Measurements from ENCODE around the gene RAPGEF6.
"Not testable (repeated sequence)": the region's sequence is repeated elsewhere in the genome, so short reads cannot be mapped to it uniquely, and the experiment has no call there.

RAPGEF6 gene

GRCh38 chr5:131634996-131635683, at the start of gene RAPGEF6:
Gene RAPGEF6, minus strand, starts transcription at chr5:131635229. Its CDS starts 199 bp downstream, at chr5:131635030.
- DNase-seq = peak; percentile 99

DNA sequence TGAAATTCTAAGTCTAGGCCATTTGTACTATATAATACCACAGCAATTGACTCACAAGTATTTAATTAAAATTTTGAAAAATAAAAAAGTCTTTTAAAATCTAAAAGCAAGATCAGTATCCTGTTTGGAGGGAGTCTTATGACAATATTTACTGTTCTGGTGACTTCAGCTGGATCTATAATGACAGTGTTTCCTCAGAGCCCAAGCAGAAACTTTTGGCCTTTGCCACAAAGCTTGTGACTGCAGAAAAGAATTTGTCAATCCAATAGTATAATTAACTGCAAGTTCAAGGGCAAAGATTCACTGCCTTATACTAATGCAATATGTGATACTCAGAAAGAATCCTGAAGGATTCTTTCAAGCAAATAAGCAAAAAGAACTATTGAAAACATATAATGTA, 49.6 kb upstream of the RAPGEF6 start:
- no peak for DNase-seq

DNA sequence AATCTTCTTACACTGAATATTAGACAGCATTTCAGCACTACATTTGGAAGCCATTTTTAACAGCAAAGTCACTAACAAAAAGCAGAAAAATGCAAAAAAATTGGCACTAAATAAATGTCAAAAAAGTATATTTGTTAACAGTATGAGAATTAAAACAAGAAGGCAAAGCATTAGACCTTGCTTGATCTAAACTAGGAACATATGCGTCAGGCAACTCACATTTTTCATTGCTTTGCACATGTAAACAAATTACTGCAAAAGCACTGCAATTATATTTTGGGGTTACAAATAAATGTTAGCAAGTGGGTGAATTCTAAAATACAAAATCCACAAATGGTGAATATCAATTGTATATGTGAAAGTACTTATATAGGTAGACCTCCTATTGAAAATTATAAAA, 49.0 kb upstream of the RAPGEF6 start:
- no peak for DNase-seq

GRCh38 chr5:131682826-131683225, 47.8 kb upstream of the RAPGEF6 start:
- no peak for DNase-seq

- DNase-seq = no peak
Observed at GRCh38 chr5:131682175-131682574, 47.1 kb upstream of the RAPGEF6 start.

- no peak for DNase-seq
Observed at GRCh38 chr5:131679911-131680310, 44.9 kb upstream of the RAPGEF6 start.

- not testable (repeated sequence) for DNase-seq
Observed at GRCh38 chr5:131678273-131678672, 43.2 kb upstream of the RAPGEF6 start.

DNA sequence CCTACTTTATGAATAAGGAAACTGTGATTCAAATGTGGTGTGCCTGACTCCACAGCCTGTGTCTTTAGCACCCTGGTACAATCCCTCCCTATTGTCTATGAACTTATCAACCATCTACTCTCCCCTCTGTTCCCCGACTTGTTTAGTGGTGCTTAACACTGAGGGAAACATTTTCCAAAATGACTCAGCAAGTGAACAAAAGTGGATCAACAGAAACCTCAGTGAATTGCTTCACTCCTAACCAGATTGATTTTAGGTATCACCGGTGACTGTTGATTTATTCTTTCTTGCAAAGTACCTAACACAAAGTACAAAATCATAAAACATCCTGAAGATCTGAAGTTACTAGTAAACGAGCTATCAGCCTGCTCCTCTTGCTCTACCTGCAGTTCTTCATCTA, 42.1 kb upstream of the RAPGEF6 start:
- DNase-seq = no peak

DNA sequence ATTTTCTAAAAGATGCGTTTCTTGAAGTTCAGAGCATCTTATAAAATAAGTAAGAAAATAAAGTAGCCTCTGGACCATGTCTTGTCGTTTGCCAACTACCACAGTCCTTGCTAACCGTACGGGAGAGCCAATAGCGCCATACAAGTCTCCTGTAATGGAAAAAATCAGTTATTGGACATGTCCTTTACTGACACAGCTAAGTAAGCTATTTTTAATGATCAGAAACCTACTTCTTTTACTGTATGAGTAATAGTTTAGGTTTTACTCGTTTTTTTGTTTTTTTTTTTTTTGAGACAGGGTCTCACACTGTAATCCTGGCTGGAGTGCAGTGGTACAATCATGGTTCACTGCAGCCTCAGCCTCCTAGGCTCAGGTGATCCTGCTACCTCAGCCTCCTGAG, 37.7 kb upstream of the RAPGEF6 start:
- no peak for DNase-seq

DNA sequence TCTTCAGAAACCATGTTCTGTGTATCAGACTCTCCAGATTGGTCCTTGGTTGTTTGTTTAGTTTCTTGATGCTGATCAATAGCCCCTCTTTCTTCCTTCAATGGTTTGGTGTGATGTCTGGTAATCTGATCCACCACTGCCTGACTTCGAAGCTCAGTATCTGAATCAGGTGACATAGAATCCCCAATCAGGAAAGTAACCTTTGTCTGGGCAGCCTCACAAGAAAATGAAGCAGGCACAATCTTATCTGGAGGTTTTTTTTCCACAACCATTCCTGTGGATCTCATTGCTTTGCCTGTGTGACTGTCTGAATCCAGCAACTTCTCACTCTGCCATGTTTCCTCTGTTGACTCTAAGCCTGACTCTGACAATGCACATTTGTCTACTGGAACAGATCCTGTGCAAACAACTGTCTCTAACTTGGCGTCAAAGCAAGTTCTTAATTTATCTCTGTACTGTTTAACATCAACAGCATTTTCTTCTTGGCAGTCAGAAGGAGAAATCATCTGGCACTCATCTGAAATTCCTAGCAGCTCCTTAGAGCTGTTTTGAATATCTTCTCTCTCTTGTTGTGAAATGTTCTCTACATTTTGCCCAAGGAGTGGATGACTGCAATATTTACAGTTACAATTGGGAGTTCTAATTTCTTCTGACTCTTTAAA, 37.1 kb upstream of the RAPGEF6 start:
- no peak for DNase-seq

GRCh38 chr5:131671409-131671808, 36.4 kb upstream of the RAPGEF6 start:
- no peak for DNase-seq

DNA sequence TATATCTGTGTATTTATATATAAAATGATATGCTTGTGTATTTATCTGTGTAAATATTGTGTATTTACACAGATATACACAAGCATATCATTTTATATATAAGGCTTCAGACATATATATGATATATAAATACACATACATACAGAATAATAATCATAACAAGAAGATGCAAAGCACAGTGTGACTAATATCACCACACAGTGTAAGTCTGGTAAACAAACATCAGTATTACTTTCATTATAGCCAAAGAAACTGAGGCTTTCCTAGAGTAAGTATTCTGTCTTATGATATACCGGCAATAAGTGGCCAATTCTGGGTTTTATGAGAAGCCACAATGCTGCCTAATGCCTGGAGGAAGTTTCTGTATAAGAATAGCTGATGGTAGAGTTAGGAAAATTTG, 29.9 kb upstream of the RAPGEF6 start:
- DNase-seq = no peak

DNA sequence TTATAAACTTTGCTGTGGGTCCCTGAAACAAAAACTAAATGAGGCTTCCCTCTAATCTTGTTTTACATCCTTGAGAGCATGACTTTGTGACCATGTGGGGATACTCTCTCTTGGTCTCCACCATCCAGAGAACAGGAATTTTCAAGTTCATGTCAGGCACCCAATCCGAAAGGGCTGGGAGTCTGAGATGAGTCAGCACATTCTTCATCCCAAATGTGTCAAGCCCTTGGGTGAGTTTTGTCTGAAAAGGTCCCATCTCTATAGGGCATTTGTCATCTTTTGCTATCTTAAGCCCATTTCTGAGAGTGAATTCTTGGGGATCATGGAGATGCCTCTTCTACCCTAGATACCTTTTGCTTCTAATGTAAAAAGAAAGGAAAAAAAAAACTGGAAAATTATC, 26.9 kb upstream of the RAPGEF6 start:
- DNase-seq = no peak

DNA sequence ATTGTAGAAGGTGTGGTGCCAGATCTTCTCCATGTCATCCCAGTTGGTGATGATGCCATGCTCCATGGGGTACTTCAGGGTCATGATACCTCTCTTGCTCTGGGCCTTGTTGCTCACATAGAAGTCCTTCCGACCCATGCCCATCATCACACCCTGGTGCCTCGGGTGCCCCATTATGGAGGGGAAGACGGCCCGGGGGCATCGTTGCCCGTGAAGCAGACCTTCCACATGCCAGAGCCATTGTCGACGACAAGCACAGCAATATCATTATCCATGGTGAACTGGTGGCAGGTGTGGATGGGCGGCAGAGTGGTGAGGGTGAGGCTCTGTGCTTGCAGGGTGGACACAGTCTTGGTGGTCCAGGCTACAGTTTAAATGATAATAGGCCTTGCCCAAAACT, 24.8 kb upstream of the RAPGEF6 start:
- no peak for DNase-seq

- no peak for DNase-seq
Observed at GRCh38 chr5:131659290-131659689, 24.3 kb upstream of the RAPGEF6 start.

DNA sequence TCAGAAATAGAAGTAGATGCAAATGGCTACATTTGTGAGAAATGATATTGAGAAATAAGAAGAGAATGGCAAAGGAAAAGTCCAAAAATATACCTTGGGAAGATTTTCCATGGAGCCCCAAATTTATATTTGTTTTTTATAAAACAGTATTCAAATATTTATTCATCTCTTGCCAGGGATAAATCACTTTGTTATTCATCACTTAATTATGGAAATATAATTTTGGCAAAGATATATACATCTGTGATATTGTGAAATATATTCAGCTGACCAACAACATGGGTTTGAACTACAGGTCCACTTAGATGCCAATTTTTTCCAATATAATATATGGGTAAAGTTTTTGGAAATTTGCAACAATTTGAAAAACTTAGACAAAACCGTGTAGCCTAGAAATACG, 19.7 kb upstream of the RAPGEF6 start:
- DNase-seq = no peak

DNA sequence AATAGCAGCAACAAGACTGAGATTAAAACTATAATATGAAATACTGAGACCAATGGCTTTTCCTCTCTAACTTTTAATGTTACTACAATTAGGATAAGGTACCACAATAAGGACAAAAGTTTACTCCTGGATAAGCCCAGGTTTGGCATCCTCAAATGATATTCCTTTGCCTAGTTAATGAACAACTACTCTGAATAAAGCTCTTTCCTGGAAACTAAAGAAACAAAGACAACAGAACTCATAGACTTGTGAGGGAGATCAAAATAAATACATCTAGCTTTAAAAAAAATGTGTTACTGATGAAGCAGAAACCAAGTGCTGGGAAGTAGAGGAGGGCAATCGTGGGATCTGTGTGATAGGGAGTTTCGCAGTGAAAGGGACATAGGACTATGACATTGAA, 19.3 kb upstream of the RAPGEF6 start:
- no peak for DNase-seq

GRCh38 chr5:131649161-131649560, 14.1 kb upstream of the RAPGEF6 start:
- no peak for DNase-seq

- DNase-seq = no peak
Observed at GRCh38 chr5:131647048-131647769, 12.2 kb upstream of the RAPGEF6 start.

DNA sequence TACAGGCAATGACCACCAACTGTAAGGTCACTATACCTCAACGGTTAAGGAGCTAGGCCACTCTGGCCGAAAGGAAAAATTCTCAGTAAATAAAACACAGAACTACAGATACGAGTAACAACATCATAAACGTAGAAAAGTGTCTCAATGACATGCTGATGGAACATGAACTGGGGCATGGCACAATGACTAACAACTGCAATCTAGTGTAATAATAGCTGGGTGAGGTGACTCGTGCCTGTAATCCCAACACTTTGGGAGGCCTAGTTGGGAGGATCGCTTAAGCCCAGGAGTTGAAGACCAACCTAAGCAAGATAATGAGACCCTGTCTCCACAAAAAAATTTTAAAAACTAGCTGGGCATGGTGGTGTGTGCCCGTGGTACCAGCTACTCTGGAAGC, 9.8 kb upstream of the RAPGEF6 start:
- no peak for DNase-seq

GRCh38 chr5:131644370-131644769, 9.3 kb upstream of the RAPGEF6 start:
- DNase-seq = no peak

DNA sequence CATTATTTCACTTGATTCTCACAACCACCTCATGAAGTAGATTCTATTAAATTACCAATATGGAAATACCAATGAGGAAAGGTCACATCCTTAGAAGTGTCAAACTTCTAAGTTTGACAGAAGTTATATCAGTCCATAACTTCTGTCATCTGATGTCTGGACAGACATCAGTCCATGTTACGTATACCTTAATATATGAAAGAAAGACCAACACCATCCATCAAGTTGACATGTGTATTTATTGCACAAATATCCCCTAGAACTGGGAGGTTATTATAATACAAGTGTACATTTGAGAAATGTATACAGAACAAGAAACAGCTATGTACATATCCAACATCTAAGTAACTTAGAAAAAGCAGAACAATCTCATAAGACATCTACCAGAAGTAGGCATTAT, 6.5 kb upstream of the RAPGEF6 start:
- no peak for DNase-seq

GRCh38 chr5:131640043-131640856, 5.2 kb upstream of the RAPGEF6 start:
- peak in 1 of 2 experiments; percentile 20 for DNase-seq
